GM18951 (cell line): ENCODE results near the gene FRMPD1.

ENCODE experiments used
- POLR2A ChIP-seq: IDR thresholded peaks from 4 replicates; pipeline ENCODE4 v1.6.1; 2011; ENCODE audit warnings: mild to moderate bottlenecking; ENCODE audit not compliant: insufficient read length, insufficient read depth; ENCODE audit errors: extremely low read depth
- in situ Hi-C: fragments of 300-500 bp; cut with MboI; formaldehyde crosslinking; loops from one replicate; pipeline ENCODE4 v1.12.0; 2022; ENCODE audit warnings: low sequenced_read_pairs, mixed read lengths, inconsistent platforms; ENCODE audit not compliant: unreplicated experiment

The FRMPD1 gene

DNA sequence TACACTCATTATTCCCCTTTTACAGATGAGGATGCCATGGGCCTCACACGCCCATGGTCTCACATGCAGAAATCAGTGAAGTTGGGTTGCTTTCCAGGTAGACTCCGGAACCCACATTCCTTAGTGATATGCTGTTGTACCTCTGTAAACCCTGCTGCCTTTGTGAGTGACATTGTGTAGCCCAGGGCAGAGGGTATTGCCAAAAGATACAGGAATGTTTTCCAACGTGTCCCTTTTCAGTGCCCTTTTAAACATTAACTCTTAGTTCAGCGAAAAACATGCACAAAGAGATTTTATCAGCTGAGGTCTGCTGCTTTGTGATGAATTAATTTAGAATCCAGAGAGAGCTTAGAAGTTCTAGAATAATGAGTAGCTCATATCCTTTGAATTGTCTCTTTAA, 64.5 kb downstream of the FRMPD1 start:
- in situ Hi-C loops, result no loop called here

DNA sequence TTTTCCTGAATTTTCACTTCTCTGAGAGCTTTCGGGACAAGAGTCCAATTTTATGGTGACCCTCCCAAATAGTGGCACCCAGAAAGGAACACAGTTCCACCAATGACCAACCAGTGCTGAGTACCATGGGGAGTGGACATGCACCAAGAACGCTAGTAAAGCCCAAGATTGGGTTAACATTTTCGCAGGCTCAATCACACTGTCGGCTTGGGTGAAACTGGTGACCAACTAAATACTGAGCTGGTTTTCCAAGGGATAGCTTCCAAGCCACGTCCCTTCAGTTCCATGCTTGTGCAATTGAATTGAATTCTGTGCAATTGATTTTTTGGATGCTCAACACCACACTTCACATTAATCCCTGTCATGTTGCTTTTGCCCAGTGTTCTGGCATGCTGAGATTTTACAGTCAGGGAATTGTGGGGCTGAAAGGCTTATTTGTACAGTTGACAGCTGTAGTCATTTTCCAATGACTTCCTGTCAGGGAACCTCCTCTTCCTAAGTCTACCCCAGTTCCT, 65.3 kb downstream of the FRMPD1 start:
- TF ChIP-seq POLR2A, result no peak
- in situ Hi-C loops, result no loop called here

More for the DNA sequence above, 64.5 kb downstream of the FRMPD1 start:
- no peak for TF ChIP-seq POLR2A

DNA sequence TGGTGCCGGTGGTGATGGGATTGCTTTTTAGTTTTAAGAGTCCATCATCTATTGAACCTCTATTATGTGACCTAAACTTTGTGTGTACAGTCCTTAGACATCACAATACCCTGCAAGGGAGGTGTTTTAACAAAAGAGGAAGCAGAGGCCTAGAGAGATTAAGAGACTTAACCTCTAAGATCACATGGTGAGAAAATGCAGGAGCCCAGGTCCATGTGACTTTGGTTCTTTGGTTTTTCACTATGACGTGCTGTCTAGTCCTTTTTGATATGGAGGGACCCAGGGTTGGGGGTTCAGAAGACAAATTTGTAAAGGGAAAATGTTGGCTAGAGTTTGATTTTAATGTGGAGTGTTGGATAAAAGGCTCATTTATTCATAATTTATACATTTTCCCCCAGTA, 68.8 kb downstream of the FRMPD1 start:
- in situ Hi-C loops, result no loop called here
- no peak for TF ChIP-seq POLR2A

DNA sequence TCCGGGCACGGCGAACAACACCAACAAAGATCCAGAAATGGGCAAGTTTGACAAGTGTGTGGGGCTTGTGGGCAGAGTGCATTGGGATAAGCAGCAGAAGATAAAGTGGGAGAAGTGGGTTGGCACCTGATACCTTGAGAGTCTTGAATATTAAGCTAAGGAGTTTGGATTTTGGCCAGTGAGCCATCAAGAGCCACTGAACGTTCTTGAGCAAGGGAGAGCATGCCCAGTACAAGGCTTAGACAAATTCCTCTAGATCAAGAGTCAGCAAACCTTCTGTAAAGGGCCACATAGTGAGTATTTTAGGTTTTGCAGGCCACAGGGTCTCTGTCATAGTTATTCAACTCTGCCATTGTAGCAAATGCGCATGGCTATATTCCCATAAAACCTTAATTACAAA, 76.3 kb downstream of the FRMPD1 start:
- in situ Hi-C loops, result loop anchor here (25.0 kb wide), 1 partner anchor 240 kb away; the partner anchor contains the start of gene POLR1E

DNA sequence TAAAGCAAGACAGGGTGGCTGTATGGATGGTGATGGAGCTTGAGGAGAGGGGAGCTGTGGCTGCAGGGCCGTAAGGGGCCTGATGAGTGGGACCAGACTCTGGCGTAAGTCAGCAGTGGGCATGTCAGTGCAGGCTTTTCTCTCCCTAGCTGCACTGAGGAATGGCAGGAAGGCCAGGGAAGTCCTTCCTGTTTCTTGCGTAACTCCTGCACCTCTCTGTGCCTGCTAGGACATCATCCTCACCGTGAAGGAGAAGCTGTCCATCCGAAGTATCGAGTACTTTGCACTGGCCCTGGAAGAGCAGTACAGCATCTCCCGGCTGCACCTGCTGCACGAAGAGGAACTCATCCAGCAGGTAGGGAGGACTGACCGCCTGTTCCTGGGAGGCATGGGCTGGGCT, 78.7 kb downstream of the FRMPD1 start:
- no peak for TF ChIP-seq POLR2A
- in situ Hi-C loops, result loop anchor here (25.0 kb wide), 1 partner anchor 242 kb away; the partner anchor contains the start of gene POLR1E

More for the DNA sequence above, 76.3 kb downstream of the FRMPD1 start:
- no peak for TF ChIP-seq POLR2A

DNA sequence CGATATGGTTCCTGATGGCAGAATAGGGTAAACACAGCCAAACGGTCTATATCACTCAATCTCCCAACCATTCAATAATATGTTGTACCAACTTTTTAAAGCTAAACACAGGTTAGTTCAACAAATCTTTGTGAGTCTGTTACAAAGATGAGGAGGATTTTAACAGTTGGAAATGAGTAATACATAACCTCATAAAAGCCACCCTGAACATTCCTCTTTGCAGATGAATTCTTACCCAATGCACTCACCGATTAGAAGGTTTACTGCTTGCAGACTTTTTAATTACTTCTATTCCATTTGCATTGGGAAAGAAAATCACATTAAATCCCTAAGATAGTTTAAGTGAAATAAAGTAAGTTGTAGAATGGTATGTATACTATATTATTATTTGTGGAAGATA, 79.5 kb downstream of the FRMPD1 start:
- in situ Hi-C loops, result loop anchor here (25.0 kb wide), 1 partner anchor 243 kb away; the partner anchor contains the start of gene POLR1E
- no peak for TF ChIP-seq POLR2A

DNA sequence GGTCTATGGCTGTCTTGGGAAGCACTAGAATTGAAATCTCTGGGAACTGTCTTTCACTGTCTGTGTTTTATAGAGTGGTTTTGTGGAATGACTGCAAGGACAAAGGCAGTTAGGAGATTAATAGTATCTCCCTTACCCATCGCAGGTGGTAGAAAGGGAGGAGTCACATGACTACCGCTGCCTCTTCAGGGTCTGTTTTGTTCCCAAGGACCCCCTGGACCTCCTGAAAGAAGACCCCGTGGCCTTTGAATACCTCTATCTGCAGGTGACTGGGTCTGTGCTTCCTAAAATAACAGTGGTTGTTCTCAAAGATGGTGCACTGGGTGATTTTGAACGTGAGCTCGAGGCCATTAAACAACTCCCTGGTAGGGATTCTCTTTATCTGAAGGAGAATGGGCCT, 80.1 kb downstream of the FRMPD1 start:
- in situ Hi-C loops, result loop anchor here (25.0 kb wide), 1 partner anchor 244 kb away; the partner anchor contains the start of gene POLR1E

DNA sequence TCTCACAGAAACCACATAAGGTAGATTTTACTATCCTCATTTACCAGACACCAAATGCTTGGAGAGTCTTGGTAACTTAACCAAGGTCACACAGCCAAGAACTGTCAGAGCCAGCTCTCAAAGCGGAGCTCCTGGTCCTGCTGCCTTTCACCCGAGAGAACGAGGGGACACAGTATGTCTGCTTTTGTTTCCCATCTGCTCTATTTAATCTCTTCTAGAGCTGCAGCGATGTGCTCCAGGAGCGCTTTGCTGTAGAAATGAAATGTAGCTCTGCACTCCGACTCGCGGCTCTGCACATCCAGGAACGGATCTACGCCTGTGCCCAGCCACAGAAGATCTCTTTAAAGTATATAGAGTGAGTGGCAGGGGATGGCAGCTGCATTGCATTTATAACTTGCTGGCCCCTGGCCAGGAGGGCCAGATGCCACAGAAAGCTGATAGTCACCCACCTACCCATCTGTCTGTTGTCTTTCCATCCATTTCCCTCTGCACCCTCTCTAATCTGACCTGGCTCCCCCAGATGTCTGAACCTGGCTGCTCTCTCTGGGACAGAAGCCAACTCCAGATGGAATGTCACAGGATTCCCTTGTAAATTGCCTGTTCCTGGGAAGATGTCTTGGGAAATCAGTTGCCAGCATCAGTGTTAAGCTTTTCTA, 81.5 kb downstream of the FRMPD1 start:
- TF ChIP-seq POLR2A, result no peak
- in situ Hi-C loops, result loop anchor here (25.0 kb wide), 1 partner anchor 245 kb away; the partner anchor contains the start of gene POLR1E

More for the DNA sequence above, 80.1 kb downstream of the FRMPD1 start:
- TF ChIP-seq POLR2A, result no peak

DNA sequence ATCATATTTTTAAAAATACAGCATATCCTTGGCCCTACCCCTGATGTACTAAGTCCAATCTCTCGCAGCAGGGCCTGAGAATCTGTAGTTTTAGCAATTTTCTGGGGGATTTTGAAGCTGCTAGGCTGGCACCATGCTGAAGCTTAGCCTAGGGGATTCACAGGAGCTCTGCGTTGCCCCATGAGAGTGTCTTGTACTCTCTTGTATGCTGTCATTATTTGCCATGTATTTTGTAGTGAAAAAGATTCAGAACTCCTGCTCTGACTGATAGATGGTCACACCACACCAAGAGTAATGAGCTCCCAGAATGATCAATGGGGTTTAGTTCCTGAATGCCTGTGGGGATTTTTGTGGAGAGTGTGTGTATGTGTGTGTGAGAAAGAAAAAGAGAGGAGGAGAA, 82.2 kb downstream of the FRMPD1 start:
- in situ Hi-C loops, result loop anchor here (25.0 kb wide), 1 partner anchor 246 kb away; the partner anchor contains the start of gene POLR1E
- TF ChIP-seq POLR2A, result no peak

DNA sequence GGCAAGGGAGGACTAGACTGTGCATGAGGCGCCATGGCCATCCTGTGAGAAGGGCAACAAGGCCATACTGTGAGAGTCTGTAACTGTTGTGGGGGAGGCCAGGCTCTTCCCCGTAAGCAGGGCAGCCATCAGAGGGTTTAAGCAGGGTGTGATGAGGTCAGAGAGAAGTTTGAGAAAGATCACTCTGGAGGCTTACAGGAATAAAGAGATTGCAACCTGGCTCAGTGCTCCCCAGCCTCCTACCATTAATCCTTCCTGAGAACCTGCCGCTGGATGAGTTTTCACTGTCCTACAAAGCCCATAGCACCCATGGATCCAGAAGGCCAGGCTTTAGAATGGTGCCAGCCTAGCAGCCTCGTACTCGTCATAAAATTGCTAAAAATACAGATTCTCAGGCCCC, 88.5 kb downstream of the FRMPD1 start:
- TF ChIP-seq POLR2A, result no peak
- in situ Hi-C loops, result loop anchor here (25.0 kb wide), 1 partner anchor 252 kb away; the partner anchor contains the start of gene POLR1E

DNA sequence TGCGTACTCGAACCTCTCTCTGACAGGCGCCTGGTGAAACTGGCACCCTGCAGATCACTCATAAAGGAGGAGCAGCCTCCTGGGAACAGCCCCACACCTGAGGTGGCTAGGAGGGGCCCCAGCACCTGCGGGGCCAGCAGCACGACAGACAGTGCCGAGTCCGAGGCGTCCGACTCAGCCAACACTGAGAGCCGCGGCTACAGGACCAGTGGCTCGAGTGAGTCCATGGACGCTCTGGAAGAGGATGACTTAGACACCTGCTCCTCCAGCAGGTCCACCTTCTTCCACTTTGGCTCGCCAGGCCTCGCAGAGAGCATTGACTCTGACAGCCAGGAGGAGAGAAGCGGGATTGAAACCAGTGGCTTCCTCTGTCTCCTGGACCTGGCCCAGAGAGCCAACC, 89.4 kb downstream of the FRMPD1 start:
- in situ Hi-C loops, result loop anchor here (25.0 kb wide), 1 partner anchor 253 kb away; the partner anchor contains the start of gene POLR1E
- no peak for TF ChIP-seq POLR2A

DNA sequence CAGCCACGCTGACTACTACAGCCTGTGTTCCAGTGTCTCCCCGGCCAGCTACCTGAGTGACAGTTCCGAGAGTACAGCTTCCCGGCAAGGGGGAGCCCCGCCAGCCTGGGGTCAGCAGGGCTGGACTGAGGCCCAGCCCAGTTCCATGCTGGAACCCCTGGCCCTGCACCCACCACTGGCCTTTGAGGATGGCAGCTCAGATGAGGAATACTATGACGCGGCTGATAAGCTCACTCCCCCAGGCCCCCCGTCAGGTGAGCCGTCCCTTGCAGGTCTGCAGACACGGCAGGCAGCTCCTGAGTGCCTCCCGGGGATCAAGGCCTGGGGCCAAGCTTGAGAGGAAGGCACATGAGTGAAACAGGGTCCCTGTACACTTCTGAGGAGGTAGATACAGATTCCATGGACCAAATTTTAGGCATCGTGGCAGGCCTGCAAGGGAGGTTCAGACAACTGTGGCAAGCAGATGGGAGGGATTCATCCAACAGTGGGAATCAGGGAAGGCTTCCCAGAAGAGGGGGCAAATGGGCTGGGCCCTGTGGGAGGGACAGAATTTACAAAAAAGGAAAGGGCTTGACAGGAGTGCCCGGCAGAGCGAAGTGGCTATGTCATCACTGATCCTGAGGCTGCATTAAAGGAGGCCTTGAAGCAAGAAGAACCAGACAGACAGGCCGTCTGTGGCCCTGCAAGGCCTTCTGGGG, 90.0 kb downstream of the FRMPD1 start:
- in situ Hi-C loops, result loop anchor here (25.0 kb wide), 1 partner anchor 253 kb away; the partner anchor contains the start of gene POLR1E
- no peak for TF ChIP-seq POLR2A

DNA sequence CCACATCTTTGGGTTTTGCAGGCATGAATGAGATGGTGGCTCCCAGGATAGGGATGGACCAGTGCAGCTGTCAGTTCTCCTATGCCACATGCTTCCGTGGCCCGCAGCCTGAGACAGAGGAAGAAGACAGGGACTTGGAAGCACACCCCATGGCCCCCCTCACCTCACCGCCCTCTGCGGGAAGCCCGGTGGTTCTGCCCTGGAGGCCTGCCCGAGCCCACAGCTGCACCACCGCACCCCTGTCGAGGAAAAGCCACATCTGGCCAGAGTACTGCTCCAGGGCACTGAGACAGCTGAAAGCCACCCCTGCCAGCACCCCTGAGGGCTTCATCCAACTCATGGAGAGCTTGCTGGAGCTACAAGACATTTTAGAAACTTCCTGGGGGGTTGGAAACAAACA, 95.2 kb downstream of the FRMPD1 start:
- in situ Hi-C loops, result loop anchor here (25.0 kb wide), 1 partner anchor 259 kb away; the partner anchor contains the start of gene POLR1E
- TF ChIP-seq POLR2A, result no peak
